H9 (cell line): ENCODE measurements around the gene ANGPTL4. TPM values are rescaled to one million over a fixed set of nuclear protein-coding genes. Genes with fewer than 3 reads are reported as not detected.
A peak's percentile ranks its signal among the peaks of the same experiment; 100 is the strongest.

ENCODE experiments used
- DNase-seq: peaks from one replicate; pipeline ENCODE4 v3.0.0-alpha.2; 2017
- H2AFZ ChIP-seq: one replicate; pipeline ENCODE4 v1.6.1; 2013; ENCODE audit warnings: mild to moderate bottlenecking, low read length, control low read depth, moderate library complexity
- H2AK5ac ChIP-seq: 2 replicates; pipeline ENCODE4 v1.6.1; 2013; ENCODE audit warnings: low read length, control low read depth, mixed read lengths; ENCODE audit not compliant: insufficient read length
- H2BK120ac ChIP-seq: one replicate; pipeline ENCODE4 v1.6.1; 2013; ENCODE audit warnings: low read depth, mild to moderate bottlenecking, low read length, control low read depth, inconsistent platforms; ENCODE audit not compliant: poor library complexity, severe bottlenecking
- H2BK12ac ChIP-seq: 2 replicates; pipeline ENCODE4 v1.6.1; 2013; ENCODE audit warnings: low read length, control low read depth, mixed read lengths, low read depth; ENCODE audit not compliant: insufficient read length
- H2BK15ac ChIP-seq: 2 replicates; pipeline ENCODE4 v1.6.1; 2013; ENCODE audit warnings: low read depth, low read length, control low read depth
- H2BK20ac ChIP-seq: one replicate; pipeline ENCODE4 v1.6.1; 2013; ENCODE audit warnings: low read depth, mild to moderate bottlenecking, low read length, control low read depth, inconsistent platforms; ENCODE audit not compliant: poor library complexity, severe bottlenecking
- H2BK5ac ChIP-seq: 2 replicates; pipeline ENCODE4 v1.6.1; 2013; ENCODE audit warnings: low read length, control low read depth, mixed read lengths; ENCODE audit not compliant: insufficient read length
- H3K14ac ChIP-seq: 2 replicates; pipeline ENCODE4 v1.6.1; 2013; ENCODE audit warnings: low read length, control low read depth; ENCODE audit not compliant: insufficient read depth
- H3K18ac ChIP-seq: 2 replicates; pipeline ENCODE4 v1.6.1; 2013; ENCODE audit warnings: low read depth, mild to moderate bottlenecking, mixed read lengths, low read length, control low read depth; ENCODE audit not compliant: insufficient read length
- H3K23ac ChIP-seq: 2 replicates; pipeline ENCODE4 v1.6.1; 2013; ENCODE audit warnings: low read length, control low read depth, mixed read lengths, low read depth; ENCODE audit not compliant: insufficient read length
- H3K23me2 ChIP-seq: 2 replicates; pipeline ENCODE4 v1.6.1; 2013; ENCODE audit warnings: low read depth, mild to moderate bottlenecking, mixed read lengths, low read length, control low read depth; ENCODE audit not compliant: insufficient read length, poor library complexity, severe bottlenecking
- H3K27ac ChIP-seq: 2 replicates; pipeline ENCODE4 v1.5.1; 2013; ENCODE audit warnings: low read length, control low read depth, mixed read lengths, low read depth; ENCODE audit not compliant: insufficient read length
- H3K27me3 ChIP-seq: 2 replicates; pipeline ENCODE4 v1.6.1; 2013; ENCODE audit warnings: low read length, control low read depth, inconsistent platforms; ENCODE audit not compliant: insufficient read depth
- H3K4ac ChIP-seq: 2 replicates; pipeline ENCODE4 v1.6.1; 2013; ENCODE audit warnings: low read depth, mild to moderate bottlenecking, control low read depth, inconsistent platforms, low read length, moderate library complexity
- H3K4me1 ChIP-seq: 2 replicates; pipeline ENCODE4 v1.6.1; 2013; ENCODE audit warnings: low read length, control low read depth, inconsistent platforms; ENCODE audit not compliant: insufficient read depth
- H3K4me2 ChIP-seq: 2 replicates; pipeline ENCODE4 v1.6.1; 2013; ENCODE audit warnings: low read length, control low read depth, mixed read lengths; ENCODE audit not compliant: insufficient read length, insufficient read depth
- H3K56ac ChIP-seq: 2 replicates; pipeline ENCODE4 v1.6.1; 2013; ENCODE audit warnings: low read depth, mild to moderate bottlenecking, mixed read lengths, low read length, control low read depth; ENCODE audit not compliant: insufficient read length
- H3K79me1 ChIP-seq: 2 replicates; pipeline ENCODE4 v1.6.1; 2013; ENCODE audit warnings: low read depth, mild to moderate bottlenecking, moderate library complexity, low read length, control low read depth, inconsistent platforms; ENCODE audit not compliant: insufficient read depth, poor library complexity, severe bottlenecking
- H3K79me2 ChIP-seq: 2 replicates; pipeline ENCODE4 v1.6.1; 2013; ENCODE audit warnings: low read length, control low read depth, inconsistent platforms; ENCODE audit not compliant: insufficient read depth
- H3K9ac ChIP-seq: 2 replicates; pipeline ENCODE4 v1.6.1; 2013; ENCODE audit warnings: low read length, control low read depth, mixed read lengths; ENCODE audit not compliant: insufficient read length; ENCODE audit errors: extremely low read depth
- H3K9me3 ChIP-seq: one replicate; pipeline ENCODE4 v1.6.1; 2013; ENCODE audit warnings: low read depth, low read length, inconsistent platforms; ENCODE audit not compliant: control insufficient read depth
- H3T11ph ChIP-seq: one replicate; pipeline ENCODE4 v1.6.1; 2013; ENCODE audit warnings: mild to moderate bottlenecking, low read length, control low read depth, inconsistent platforms
- H4K20me1 ChIP-seq: one replicate; pipeline ENCODE4 v1.6.1; 2013; ENCODE audit not compliant: control insufficient read depth, insufficient read length, insufficient read depth
- H4K5ac ChIP-seq: 2 replicates; pipeline ENCODE4 v1.6.1; 2013; ENCODE audit warnings: low read depth, mild to moderate bottlenecking, mixed read lengths, low read length, control low read depth; ENCODE audit not compliant: insufficient read length
- H4K8ac ChIP-seq: replicated peaks from 2 replicates; pipeline ENCODE4 v1.6.1; 2013; ENCODE audit warnings: low read length, control low read depth, mixed read lengths, low read depth; ENCODE audit not compliant: insufficient read length
- H4K91ac ChIP-seq: 2 replicates; pipeline ENCODE4 v1.6.1; 2013; ENCODE audit warnings: low read depth, mild to moderate bottlenecking, moderate library complexity, mixed read lengths, low read length, control low read depth; ENCODE audit not compliant: insufficient read length
- H3K27ac Mint-ChIP-seq, 3 experiments: 2 replicates in 2 of 3; 3 replicates in 1 of 3; pipeline ENCODE4 v1.8.0; 2020 to 2021; ENCODE audit warnings: mixed read lengths in 3 of 3, mild to moderate bottlenecking in 1 of 3, moderate library complexity in 1 of 3
- H3K27me3 Mint-ChIP-seq: 2 replicates; pipeline ENCODE4 v1.8.0; 2021; ENCODE audit warnings: low read depth, mild to moderate bottlenecking, moderate library complexity, mixed read lengths
- H3K36me3 Mint-ChIP-seq, 3 experiments: 2 replicates in 2 of 3; 3 replicates in 1 of 3; pipeline ENCODE4 v1.8.0; 2020 to 2021; ENCODE audit warnings: low read depth in 3 of 3, mixed read lengths in 3 of 3; ENCODE audit not compliant: insufficient read depth in 1 of 3
- H3K4me1 Mint-ChIP-seq, 2 experiments: 2 replicates each; pipeline ENCODE4 v1.8.0; 2020; ENCODE audit warnings: mixed read lengths in 2 of 2
- H3K4me3 Mint-ChIP-seq, 2 experiments: 2 replicates in 1 of 2; 3 replicates in 1 of 2; pipeline ENCODE4 v1.8.0; 2020 to 2021; ENCODE audit warnings: mild to moderate bottlenecking in 2 of 2, mixed read lengths in 2 of 2, moderate library complexity in 1 of 2
- H3K9me3 Mint-ChIP-seq, 2 experiments: 2 replicates in 1 of 2; 3 replicates in 1 of 2; pipeline ENCODE4 v1.8.0; 2020; ENCODE audit warnings: mild to moderate bottlenecking in 2 of 2, mixed read lengths in 2 of 2, moderate library complexity in 1 of 2
- WGBS: extraction: QIAGEN DNeasy Blood & Tissue Kit; methylation state at CpG from one replicate; pipeline ENCODE4 v1.1.7; 2013; ENCODE audit warnings: missing lambda C conversion rate, low lambda C conversion rate, mixed read lengths; ENCODE audit not compliant: insufficient read length; ENCODE audit errors: extremely low coverage; 5-methylcytosine and 5-hydroxymethylcytosine counted together
- total RNA-seq: library from RNA; stranded (reverse); gene quantifications from 2 replicates; pipeline ENCODE4 v1.2.1, GENCODE V29; 2021
- TF ChIP-seq, protein P1 (sequence below): fragments of 200-600 bp; sonication (generic); conservative IDR thresholded peaks from 3 replicates; pipeline ENCODE4 v1.8.0; 2021; ENCODE audit warnings: antibody characterized with exemption, mild to moderate bottlenecking

ANGPTL4 gene
- total RNA-seq, 1 experiment from 2014 or later: 1.9 TPM

GRCh38 chr19:8324186-8325050, 39.5 kb upstream of the ANGPTL4 start:
- Histone ChIP-seq H4K20me1 (no peaks in the 10 kb centered on the region), H3K56ac (no peak overlapping the region), H2BK20ac (no peak overlapping the region), H3K9me3 (no peaks in the 10 kb centered on the region), H3K23ac (no peak overlapping the region), H2AFZ (no peak overlapping the region), H2AK5ac (no peak overlapping the region), H2BK15ac (no peak overlapping the region), H3K79me2 (peaks cover 5% of the 10 kb centered on the region; the same call in 1 of the 2 replicates), H2BK12ac (no peak overlapping the region), H3K4ac (no peak overlapping the region), H2BK5ac (no peak overlapping the region), H3K79me1 (no peaks in the 10 kb centered on the region), H4K8ac (no peak overlapping the region), H3K4me1 (no peaks in the 10 kb centered on the region), H3K14ac (no peak overlapping the region), H2BK120ac (no peak overlapping the region), H3K23me2 (peaks cover 6% of the 10 kb centered on the region), H4K5ac (no peak overlapping the region), H3K18ac (no peak overlapping the region), H4K91ac (no peak overlapping the region), H3K27me3 (no peaks in the 10 kb centered on the region), H3K4me2 (no peak overlapping the region), H3K9ac (no peak overlapping the region), H3K27ac (no peak overlapping the region), H3T11ph (no peak overlapping the region)
- H3K36me3 Mint-ChIP-seq: peaks cover 14 to 31% (median 22%) of the 10 kb centered on the region in 3 experiments
- peak; percentile 60 for DNase-seq
- peaks cover 12 to 25% of the 10 kb centered on the region in 2 experiments for H3K4me1 Mint-ChIP-seq
- no CpG with 5 or more reads among the region's 17 CpGs for WGBS
- H3K4me3 Mint-ChIP-seq: peak overlapping the region; percentile 96 to 98; a peak in 2 of 5 replicates
- TF ChIP-seq, protein P1, sequence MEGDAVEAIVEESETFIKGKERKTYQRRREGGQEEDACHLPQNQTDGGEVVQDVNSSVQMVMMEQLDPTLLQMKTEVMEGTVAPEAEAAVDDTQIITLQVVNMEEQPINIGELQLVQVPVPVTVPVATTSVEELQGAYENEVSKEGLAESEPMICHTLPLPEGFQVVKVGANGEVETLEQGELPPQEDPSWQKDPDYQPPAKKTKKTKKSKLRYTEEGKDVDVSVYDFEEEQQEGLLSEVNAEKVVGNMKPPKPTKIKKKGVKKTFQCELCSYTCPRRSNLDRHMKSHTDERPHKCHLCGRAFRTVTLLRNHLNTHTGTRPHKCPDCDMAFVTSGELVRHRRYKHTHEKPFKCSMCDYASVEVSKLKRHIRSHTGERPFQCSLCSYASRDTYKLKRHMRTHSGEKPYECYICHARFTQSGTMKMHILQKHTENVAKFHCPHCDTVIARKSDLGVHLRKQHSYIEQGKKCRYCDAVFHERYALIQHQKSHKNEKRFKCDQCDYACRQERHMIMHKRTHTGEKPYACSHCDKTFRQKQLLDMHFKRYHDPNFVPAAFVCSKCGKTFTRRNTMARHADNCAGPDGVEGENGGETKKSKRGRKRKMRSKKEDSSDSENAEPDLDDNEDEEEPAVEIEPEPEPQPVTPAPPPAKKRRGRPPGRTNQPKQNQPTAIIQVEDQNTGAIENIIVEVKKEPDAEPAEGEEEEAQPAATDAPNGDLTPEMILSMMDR: peak; percentile 39; the same call in 2 of the 3 replicates
- peaks cover 0 to 3% of the 10 kb centered on the region in 2 experiments; a peak in 2 of 5 replicates for H3K9me3 Mint-ChIP-seq
- H3K27ac Mint-ChIP-seq: no peak overlapping the region
- H3K27me3 Mint-ChIP-seq: peaks cover 8% of the 10 kb centered on the region
